Activated CD4-positive, alpha-beta T cell treated with anti-CD3 and anti-CD28 coated beads, Interleukin-2, amount 50 U/mL, for 16 hours (primary cell): ENCODE measurements around the gene ADAM15.
A peak's percentile ranks its signal among the peaks of the same experiment; 100 is the strongest.

Experiments
- DNase-seq: peaks from one replicate; pipeline ENCODE4 v3.0.0-alpha.2; 2020

The ADAM15 gene, protein sequence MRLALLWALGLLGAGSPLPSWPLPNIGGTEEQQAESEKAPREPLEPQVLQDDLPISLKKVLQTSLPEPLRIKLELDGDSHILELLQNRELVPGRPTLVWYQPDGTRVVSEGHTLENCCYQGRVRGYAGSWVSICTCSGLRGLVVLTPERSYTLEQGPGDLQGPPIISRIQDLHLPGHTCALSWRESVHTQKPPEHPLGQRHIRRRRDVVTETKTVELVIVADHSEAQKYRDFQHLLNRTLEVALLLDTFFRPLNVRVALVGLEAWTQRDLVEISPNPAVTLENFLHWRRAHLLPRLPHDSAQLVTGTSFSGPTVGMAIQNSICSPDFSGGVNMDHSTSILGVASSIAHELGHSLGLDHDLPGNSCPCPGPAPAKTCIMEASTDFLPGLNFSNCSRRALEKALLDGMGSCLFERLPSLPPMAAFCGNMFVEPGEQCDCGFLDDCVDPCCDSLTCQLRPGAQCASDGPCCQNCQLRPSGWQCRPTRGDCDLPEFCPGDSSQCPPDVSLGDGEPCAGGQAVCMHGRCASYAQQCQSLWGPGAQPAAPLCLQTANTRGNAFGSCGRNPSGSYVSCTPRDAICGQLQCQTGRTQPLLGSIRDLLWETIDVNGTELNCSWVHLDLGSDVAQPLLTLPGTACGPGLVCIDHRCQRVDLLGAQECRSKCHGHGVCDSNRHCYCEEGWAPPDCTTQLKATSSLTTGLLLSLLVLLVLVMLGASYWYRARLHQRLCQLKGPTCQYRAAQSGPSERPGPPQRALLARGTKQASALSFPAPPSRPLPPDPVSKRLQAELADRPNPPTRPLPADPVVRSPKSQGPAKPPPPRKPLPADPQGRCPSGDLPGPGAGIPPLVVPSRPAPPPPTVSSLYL

DNA sequence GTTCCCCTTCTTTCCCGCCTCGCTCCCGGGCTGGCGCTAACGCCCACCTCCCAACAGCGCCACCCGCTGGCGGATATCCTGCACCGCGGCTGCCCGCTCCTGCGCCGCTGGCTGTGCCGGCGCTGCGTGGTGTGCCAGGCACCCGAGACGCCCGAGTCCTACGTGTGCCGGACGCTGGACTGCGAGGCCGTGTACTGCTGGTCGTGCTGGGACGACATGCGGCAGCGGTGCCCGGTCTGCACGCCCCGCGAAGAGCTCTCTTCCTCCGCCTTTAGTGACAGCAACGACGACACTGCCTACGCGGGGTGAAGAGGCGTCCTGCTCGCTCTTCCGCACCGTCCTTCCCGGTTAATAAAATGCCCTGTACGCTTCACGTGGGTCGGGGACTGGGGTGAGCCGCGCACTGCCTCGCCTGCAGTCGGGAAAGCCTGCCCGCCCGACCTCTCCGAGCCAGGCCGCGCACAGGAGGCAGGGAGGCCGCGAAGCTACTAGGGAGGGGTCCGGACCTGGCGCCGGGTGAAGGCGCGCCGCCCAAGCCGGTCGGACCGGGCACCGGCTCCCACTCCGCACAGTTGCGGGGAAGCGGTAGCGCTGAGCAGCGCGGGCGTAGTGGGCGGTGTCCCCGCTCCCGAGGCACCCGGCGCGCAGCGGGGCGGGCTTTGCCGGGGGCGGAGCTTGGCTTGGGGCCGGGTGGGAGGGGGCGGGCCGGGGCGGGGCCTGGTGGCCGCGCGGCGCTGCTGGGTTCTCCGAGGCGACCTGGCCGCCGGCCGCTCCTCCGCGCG is at the start of gene ADAM15:
TSS of gene ADAM15 (plus strand) at position 757 of the 782 bp plus-strand sequence. CDS start 71 bp downstream, outside the sequence.
- peak; percentile 81 for DNase-seq

DNA sequence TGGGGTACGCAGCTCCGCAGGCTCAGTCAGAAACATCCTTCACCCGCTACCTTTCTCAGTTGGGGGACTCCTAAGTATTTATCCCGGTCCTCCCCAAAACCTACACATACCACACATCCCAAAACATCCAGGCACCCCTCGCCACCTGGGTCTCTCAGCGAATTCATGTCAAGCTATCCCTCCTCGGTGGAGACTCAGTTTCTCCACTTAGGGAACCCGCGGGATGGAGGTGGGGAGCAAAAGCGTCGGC is 49.8 kb upstream of the ADAM15 start:
- DNase-seq, result no peak

DNA sequence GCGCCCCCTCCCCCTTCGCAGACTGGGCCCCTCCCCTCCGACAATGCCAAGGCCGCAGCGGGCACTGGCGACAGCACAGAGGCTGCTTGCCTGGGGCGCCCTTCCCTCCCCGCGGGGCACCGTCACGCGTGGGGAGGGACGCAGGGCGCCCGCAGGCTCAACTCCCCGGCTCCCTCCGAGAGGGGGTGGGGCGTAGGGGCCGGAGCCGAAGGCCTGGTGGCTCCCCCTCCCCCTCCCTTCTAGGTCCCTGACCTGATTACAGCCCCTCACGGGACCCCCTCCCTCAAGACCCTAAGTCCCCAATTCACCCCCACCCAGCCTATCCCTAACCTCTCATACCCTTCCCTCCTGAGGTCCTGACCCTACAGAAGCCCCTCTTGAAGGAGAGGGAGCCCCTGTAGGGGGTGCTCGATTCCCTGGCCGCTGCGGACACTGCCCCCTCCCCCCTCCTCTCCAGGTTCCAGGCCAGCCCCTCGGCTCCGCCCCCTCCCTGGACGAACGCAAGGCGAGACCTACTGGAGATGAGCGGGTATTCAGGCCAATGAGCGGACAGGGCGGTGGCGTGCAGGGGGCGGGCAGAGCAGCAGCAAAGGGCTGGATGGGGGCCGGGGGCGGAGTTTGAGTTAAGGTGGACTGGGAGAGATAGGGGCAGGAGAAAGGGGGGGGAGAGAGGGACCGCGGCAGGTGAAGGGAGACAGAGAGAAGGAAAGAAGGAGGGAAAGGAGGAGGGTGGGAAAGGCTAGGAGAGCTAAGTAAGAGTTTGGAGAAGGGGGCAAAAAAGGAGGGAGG is 49.2 kb upstream of the ADAM15 start:
- DNase-seq, result peak; percentile 99

DNA sequence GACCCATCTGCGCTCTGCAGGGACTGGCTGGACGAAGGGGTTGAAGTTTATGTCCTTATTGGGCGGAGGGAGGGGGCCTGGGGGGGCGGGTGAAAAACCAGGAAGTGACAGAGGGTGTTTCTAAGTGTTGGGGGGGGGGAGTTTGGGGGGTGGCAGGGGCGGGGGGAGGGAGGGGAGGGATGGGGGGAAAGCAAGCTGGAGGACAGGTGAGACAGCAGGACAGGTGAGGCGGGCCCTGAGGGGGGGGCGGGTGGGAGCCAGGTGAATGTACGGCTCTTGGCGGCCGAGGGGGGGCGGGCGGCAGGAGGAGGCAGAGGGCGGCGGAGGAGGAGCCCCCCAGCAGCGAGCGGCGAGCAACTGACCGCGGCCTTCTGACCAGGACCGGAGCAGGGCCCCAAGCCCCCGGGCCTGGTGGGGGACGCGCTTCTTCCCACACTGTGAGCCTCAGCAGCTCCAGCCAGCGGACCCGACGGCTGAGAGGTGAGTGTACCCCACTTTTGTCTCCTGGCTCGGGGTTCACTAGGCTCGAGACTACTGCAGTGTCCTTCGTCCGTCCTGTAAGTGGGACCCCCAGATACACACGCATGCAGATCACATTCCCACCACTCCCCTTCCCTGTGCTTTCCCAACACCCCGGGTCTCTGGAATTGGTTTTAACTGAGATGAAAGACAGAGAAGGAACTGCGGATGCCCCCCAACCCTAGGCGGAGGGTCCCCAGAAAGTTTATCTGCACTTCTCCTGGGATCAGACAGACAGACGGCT is 48.5 kb upstream of the ADAM15 start, which contains the start of gene ZBTB7B:
TSS of gene ZBTB7B (plus strand) at position 339 of the 763 bp plus-strand sequence. CDS start 11,859 bp downstream, outside the sequence.
- no peak for DNase-seq

DNA sequence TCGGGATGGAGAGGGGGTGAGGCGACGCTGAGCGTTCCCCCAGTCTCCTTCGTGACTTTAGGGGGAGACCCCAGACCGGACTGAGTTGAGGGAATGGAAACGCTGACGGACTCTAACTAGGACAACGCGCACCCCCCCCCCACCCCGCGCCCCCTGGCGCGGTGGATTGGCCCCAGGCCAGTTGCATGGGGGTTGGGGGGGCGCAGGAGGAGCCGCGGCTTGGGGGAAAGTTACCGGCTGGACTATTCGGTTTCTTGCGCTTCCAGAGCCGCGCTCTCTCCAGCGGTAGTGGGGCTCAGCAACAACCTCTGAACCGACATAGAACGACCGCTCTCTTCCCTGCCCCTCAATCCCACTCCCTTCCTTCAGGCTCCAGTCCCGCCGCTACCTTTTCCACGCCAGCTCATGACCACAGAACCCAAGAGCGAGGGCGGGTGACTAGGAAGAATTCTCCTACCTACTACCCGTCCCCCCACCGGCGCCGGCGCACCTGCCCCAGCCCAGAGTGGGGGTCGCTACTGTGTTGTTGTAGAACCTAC is 47.8 kb upstream of the ADAM15 start:
- DNase-seq, result no peak

DNA sequence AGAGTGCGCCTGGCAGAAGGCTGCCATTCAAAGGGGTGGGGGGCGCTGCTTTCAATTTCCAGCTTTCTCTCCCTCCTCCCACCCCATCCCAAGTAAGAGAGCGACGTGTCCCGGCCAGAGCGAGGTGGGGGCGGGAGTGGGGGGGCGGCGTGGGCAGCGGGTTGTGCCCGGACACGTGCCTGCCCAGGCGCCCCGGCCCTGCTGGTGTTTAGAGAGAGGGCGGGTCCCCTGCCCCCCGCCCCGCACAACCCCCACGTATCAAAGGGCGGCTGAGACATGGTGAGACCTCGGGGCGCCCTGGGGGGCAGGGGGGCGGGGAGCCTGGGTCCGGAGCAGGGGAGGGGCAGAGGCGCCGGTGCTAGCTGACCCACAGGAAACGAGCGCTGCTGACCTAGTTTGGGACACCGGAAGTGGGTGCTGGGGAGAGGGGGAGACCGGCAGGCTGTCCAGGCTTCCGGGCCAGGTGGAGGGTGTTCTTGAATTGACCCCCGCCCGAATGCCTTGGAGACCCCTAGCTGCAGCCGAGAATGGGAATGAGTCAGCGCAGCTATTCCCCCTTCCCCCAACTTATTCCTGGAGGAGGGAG is 47.3 kb upstream of the ADAM15 start:
- DNase-seq, result no peak

DNA sequence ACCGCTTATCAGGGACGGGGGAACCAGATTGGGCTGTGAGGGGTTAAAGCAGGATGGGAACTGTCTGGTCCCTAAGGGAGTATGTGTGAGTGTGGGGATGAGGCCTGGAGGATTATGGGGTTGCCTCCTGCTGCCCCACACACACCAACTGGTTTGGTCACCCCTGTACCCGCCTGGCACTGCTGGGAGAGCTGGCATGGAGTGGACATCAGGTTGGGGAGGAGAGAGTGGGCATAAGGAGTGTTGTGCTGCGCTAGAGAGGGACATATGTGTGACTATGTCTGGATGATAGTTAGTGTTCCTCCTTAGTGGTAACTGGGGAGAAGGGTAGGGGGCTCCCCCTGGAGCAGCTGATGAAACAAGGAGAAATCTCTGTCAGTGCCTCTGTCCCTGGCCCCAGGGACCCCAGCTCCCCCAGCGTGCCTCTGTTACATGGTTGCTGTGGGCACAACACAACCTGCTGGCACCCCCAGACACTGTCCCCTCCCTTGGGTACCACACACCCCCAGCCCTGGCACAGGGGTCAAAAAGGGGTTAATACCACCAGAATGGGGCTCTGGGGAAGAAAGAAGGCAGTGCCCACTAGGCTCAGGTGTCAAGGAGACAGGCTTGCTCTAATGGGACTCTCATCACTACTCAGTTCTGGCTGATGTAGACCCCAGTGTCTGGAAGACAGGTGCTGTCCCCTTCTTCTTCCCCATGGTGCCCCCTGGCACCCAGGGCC is 46.6 kb upstream of the ADAM15 start:
- DNase-seq, result no peak

DNA sequence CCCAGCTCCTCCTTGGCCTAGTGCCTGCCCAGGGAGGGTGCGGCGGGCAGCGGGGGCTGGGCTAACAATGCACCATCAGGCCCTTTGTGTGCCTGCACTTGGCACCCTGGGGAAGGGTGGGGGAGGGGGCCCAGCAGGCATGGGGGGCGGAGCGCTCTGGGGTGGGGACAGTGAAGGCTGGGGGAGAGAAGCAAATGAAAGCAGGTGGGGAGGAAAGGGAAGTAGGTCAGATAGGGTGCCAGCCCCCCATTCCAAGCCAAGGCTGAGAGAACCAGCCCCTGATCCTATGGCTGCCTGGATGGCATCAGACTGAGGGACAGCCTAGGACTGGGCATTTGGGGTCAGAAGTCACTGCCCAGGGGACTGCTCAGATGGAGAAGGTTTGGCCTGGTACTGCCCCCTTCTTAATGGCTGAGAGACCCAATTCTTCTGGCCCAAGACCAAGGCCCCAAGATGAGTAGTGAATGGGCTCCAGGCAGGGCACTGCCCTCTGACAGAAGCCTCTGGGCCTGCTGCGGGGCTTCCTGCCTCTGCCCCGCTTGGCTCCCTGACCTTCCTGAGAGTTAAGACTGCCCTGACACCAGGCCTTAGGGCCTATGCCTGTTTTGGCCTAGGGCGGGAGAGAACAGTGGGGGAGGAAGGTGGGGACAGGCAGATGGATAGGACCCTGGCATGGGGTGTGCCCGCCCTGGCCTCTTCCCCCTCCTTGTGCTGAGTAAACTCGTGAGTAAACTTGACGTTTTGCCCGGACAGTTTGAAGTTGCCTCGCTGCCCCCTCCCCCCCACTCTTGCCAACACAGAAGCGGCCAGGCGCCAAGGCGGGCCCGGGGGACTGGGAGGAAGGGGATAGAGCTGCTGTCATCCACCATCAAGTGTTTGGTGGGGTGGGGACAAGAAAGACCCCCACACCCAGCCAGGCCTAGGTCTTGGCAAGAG is 45.8 kb upstream of the ADAM15 start:
- no peak for DNase-seq

DNA sequence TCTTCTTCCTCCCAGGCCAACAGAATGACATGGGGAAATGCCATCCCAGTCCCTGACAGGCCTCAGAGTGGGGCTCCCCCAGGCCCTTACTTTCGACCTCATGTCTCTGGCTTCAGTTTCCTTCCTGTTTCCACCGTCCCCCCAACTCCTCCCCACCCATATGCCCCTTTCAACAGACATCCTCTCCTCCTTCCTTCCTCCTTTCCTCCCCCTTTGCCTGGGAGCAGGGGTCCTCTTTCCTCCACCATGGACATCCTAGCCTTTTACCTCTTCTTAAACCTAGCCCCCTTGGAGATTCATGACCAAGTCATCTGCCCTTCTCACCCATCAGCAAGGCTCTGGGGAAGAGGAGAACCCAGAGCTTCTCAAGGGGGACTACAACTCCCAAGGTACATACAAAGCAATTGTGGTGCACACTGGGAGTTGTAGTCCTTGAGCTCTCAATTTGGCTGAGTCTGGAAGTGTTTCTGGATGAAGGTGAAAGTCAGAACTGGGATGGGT is 44.5 kb upstream of the ADAM15 start:
- peak; percentile 74 for DNase-seq

DNA sequence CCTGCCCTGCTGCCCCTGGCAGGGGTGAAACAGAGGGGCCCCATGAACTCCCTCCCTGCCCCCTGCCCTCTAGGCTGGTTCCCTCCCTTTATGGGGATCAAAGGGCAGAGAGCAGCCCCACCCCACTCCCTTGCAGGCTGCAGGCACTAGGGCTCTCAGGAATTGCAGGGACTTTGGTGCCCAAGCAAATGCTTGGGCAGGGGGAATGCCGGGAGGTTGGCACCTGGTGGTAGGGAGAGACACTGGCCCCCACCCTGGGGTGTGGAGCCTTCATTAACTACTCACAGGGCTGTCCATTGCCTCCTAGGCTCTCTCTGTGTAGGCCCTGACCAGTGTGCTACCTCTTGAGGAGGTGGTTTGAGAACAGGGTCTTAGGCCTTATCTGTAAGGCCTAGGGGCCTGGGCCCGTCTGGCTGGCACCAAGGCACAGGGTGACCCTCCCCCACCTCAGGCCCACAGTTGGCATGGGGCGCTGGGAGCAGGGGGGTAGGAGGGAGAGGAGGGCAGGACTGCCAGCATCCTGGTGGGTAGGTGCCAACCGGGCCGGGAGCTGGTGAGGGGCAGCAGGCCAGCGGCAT is 43.8 kb upstream of the ADAM15 start:
- DNase-seq, result no peak

DNA sequence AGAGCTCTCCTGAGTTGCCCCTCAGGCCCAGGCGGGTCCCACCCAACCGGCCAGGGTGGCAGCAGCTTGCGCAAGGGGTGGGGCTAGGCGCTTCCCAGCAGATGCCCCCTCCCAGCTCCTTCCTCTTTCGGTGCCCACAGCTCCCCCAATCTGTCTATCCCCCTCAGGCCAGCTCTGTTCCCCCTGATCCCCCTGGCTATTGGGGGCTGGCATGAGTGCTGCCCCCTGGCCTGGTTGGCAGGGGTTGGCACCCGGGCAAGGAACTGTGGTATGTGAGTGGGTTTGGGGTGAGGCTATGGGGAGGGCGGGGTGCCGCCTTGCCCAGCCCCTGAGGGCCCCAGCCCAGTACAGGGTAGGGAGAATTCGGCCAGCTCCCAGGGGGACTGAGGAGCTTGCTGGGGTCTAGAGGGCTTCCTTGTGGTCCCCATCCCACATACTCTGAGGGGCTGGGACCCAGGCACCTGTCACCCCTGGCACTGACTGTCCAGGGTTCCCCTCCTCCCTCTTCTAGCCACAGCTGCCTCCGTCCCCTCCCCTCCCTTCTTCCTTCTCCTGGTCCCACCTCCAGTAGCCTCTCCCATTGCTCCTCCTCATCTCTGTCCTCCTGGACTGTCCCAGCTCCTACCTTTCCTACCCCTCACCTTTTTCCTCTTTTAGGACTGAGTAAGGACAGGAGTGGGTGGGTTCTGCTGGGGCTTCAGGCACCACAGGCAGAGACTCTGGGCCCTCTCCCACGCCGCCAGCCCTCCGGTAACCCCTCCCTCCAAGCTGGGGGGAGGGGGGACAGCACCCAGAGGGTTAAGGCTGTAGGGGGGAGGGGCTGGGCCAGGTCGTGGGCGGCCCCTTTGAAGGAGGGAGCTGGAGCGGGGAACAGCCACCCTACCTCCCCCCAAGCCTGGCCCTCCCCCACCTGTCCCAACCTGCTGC is 42.8 kb upstream of the ADAM15 start:
- DNase-seq, result peak; percentile 86

DNA sequence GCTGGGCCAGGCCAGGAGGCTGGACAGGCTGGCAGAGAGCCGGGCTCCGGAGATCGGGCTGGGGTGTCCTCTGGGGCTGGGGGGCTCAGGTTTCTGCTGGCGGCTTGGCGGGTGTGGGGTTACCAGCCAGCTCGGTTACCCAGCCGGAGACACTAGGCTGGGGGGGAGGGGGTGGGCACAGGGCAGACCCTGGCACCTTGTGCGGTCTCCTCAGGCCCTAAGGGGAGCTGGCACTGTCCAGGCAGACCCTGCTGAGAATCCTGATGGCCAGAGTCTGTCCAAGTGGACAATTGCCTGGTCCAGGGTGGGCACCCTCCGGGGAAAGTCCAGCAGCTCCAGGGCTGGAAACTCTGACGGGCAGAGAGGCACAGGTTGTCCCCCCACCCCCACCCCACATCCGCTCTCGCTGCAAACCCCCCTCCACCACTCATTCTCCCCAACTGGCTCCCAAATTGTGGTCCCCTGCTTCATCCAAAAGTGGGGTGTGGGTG is 41.9 kb upstream of the ADAM15 start:
- DNase-seq, result no peak

DNA sequence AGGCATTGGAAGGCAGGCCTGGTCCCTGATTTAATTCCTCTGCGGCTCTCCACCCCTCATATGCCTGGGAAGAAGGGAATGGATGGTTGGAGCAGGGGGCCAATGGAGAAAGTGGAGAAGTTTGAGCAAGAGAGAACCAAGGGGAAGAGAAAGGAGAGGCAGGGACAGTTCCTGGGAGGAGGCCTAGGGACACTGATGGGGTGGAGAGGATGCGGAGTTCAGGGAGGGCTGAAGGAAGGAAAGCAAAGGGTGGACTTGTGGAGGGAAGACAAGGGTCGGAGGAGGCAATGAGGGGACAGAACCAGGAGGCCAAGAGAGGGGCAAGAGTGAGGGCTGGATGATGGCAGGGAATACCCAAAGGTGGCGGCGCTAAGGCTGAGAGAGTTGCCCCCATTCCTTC is 41.4 kb upstream of the ADAM15 start:
- DNase-seq, result no peak

DNA sequence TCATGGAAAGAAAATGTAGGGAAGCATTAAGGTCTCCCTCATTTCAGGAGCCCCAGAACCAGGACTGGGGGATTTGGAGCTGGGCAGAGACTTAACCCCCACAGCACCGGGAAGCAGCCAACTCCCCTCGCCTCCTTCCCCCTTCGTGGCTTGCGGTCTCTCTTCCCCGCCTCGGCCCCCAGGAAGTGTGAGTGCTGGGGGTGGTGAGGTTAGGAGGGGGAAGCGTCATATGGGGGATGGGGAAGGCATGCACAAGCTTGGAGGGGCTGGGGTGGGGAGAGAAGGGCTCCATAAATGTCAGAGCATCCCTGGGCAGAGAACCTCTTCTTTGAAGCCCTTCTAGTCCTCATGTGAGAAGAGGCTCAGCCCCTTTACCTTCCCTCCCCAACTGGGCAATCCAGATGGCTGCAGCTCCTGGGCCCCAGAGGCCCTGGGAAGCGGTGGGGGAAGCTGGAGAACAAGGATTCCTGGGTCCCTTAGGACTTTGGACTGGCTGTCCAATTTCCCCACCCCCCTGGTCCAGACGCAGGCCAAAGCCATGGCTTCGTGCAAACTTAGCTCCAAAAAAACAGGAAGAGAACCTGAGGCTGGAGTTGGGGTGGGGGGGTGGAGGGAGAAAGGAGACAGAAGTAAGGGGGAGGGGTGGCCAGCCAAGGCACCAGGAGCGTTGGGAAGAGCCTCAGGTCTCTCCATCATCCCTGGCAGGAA is 40.8 kb upstream of the ADAM15 start:
- peak; percentile 66 for DNase-seq

DNA sequence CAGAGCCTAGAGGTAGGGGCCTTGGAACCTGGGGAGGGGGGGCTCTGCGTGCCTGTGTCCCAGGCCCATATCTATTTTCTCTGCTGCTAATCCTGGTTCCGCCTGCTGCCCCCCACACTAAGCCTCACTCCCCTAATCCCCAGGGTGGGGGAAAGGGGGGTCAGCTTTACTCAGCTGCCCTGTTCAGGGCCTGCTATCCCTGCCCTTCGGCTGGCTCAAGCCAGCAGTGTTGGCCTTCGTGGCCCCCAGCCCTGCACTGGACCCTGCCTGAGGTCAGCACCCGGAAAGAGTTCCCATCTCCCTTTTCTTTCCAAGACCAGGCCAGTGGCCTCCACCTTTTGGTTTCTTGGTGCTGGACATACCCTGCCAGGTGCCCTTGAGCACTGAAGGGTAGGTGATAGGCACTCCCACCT is 40.1 kb upstream of the ADAM15 start:
- DNase-seq, result no peak

DNA sequence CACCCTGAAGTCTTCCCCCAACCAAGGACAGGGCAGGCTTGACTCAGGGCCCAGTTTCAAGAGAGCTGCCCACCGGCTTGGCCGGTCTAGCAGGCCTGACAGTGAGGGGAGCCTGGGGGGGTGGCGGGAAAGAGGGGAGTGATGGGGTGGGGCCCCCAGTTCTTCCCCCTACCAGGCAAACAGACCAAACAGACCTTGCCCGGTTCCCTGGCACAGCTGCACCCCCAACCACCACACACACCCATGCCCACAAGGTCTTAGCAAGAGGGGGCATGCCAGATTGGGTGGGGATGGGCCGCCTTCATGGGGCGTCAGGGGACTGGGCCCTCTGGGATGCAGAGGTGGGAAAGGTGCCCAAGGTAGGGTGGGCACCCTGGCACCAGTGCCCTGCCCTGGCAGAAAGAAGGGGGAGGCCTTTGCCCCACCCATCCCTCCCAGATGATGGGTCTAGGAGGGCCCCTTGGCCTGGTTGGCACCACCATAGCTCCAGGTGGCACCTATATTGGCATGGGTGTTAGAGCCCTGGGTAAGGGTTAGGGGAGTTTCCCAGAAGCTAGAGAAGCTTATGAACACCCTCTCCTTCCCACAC is 39.6 kb upstream of the ADAM15 start:
- DNase-seq, result no peak
